GM12875 (cell line): Measurements from ENCODE around the gene DOLK.
A peak's percentile ranks its signal among the peaks of the same experiment; 100 is the strongest.

Source experiments
- H3K4me3 ChIP-seq: one replicate; pipeline ENCODE4 v1.5.1; 2011; ENCODE audit warnings: low read depth, low read length, control low read depth
- CTCF ChIP-seq: IDR thresholded peaks from 2 replicates; pipeline ENCODE4 v1.5.1; 2011; ENCODE audit warnings: low read depth, mild to moderate bottlenecking, control low read depth, inconsistent platforms, low read length, moderate library complexity, borderline replicate concordance; ENCODE audit not compliant: insufficient read depth

The DOLK gene

GRCh38 chr9:128928624-128929023 is 18.8 kb downstream of the DOLK start:
- TF ChIP-seq CTCF = no peak

GRCh38 chr9:128927731-128928411 is 19.5 kb downstream of the DOLK start:
- H3K4me3 ChIP-seq = no peak overlapping the region
- peak; percentile 81 for TF ChIP-seq CTCF

More at GRCh38 chr9:128928624-128929023, 18.8 kb downstream of the DOLK start:
- no peak overlapping the region for H3K4me3 ChIP-seq

GRCh38 chr9:128923493-128923883 is 23.9 kb downstream of the DOLK start:
- H3K4me3 ChIP-seq = no peak overlapping the region
- no peak for TF ChIP-seq CTCF

- no peak for TF ChIP-seq CTCF
Observed at GRCh38 chr9:128921881-128922763, 25.3 kb downstream of the DOLK start.

GRCh38 chr9:128920381-128921058 is 26.9 kb downstream of the DOLK start, which contains the start of gene PHYHD1:
PHYHD1 (plus strand) TSS chr9:128920982; CDS start chr9:128922324, 1,342 bp downstream.
- no peak within 1 kb of the TSS for H3K4me3 ChIP-seq
- TF ChIP-seq CTCF = no peak

More at GRCh38 chr9:128921881-128922763, 25.3 kb downstream of the DOLK start:
- no peak overlapping the region for H3K4me3 ChIP-seq

GRCh38 chr9:128919402-128920089 is 27.9 kb downstream of the DOLK start:
- TF ChIP-seq CTCF = no peak
- no peak overlapping the region for H3K4me3 ChIP-seq
